GM19467 (cell line): Measurements from ENCODE around the gene SMPD4.
"Not testable (repeated sequence)": the region's sequence is repeated elsewhere in the genome, so short reads cannot be mapped to it uniquely, and the experiment has no call there.

ENCODE experiments used
- ATAC-seq: cut with Tn5 transposase; IDR thresholded peaks from one replicate; pipeline ENCODE4 v1.9.1; 2021; ENCODE audit warnings: mild to moderate bottlenecking, moderate library complexity; ENCODE audit not compliant: unreplicated experiment

Gene SMPD4

DNA sequence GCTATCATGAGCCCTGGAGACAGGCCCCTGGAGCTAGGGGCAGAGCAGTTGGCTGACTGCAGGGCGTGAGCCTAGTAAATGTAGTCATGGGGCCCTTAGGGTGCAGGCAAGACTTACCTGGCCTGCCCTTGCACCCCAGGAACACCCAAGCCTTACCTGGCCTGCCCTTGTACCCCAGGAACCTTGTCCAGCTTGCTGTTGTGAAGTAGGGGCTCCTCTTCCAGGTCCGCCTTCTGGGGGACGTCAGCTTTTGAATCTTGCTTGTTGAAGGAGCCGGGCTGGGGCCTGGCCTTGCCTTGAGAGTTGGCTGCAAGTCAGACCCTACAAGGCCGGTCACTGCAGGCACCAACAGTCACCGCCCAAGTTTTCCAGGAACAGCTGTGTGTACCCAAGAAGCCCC lies 40.4 kb downstream of the SMPD4 start:
- not testable (repeated sequence) for ATAC-seq

DNA sequence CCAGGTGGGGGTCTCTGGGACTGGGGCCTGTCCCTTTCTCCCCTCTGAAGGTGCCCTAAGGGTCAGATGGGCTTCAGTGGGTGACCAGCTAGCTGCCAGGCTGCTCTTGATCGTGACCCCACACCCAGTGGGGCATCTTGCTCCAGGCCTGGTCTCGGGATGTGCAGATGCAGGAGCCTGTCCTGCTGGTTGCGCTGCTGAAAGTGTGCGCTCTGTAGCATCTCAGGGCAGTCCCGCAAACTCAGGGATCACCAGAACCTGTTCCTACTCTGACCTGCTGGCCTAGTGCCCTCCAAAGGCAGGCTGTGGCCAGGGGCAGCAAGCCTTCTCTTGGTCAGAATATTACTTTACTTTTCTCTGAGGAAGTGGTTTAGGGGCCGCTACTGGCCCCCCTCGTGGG lies 40.9 kb downstream of the SMPD4 start:
- not testable (repeated sequence) for ATAC-seq

DNA sequence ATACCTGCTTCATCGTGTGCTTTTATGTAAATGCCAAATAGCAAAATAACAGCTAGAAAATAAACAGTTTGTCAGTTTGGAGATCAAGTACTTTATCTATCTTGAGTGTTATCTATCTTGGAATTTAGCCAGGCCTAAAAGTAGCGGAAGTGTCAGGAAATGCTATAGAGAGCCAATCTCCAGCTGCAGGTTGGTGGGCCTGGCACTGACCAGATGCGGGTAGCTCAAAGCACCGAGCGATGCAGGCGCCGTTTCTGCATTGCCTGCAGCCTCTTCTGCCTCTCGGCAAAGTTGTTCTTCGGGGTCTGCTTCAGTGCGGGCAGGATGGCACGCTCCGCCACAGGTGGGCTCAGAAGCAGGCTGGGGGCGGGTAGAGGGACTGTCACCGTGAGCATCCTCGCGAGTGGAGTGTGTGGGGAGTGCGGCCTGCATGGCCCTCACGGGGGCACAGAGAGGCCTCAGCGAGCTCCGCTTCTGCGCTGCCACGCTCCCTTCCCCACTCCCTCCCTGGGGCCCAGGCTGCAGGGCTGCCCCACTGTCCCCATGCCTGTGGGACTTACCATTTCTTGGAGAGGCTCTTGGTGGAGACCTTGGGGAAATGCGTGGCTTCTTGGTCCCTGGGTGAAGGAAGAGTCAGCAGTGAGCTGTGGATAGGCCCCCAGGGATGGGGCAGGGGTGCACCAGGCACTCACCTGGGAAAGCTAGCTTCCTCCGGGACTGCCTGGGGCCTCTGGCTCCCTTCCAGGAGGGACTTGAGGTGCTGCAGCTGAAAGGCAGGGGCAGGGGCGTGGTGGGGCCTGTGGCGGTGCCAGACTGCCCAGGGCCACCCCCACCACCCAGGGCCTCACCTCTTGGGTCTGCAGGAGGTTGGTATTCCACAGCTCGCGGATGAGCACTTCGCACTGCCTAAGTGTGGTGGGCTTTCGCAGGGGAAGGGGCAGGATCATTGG lies 41.8 kb downstream of the SMPD4 start:
- not testable (repeated sequence) for ATAC-seq

DNA sequence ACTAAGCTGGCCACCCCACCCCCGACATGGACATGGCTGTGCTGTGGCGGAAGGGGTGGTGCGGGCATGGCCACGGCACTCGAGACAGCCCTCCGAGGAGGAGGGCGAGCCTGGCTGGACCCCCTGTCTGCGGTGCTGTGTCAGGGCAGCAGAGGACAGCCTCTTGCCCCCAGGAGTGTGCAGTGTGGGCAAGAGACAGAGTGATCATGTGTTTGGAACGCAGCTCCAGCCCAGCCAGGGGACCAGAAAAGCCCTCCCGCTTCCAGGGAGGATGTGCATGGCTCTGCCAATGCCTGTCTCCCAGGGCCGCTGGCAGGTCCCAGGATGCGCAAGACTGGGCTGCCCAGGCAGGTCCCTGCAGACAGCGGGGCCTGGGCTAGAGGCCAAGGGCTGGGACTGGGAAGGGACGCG lies 42.6 kb downstream of the SMPD4 start:
- ATAC-seq: not testable (repeated sequence)

DNA sequence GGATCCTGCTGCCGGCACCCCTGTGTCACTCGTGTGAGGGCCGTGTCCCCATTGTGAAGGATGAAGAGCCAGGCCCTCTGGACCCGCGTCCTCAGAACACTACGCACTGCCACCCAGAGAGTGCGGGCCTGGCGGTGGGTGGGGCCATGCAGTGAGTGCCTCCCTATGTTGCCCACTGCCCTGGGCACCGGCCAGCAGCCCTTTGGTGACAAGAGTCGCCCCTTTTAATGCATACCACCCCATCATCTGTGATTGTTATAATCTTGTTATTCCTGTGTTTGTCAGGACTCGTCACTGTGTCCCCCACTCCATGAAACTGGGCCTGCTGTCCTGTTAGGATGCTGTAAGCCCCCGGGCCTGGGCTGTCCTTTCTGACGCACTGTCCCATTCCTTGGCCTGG lies 43.1 kb downstream of the SMPD4 start:
- not testable (repeated sequence) for ATAC-seq

DNA sequence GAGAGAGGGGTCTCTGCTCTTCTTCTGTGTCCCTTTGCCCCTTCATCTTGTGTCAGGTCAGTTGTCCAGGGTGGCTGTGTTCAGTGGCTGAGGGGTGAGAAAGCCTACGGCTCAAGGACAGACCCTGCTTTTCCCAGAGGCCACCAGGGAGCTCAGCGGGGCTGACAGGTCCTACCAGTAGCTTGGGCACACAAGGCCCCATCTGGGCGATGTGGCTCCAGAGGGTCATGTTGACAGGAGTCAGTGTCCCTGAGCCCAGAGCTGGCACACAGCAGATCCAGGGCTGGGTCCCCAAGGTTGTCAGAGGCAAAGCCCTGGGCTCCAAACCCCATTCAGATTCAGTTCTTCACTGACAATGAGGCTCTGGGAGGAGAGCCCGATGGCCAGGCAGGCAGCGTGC lies 44.3 kb downstream of the SMPD4 start:
- ATAC-seq: not testable (repeated sequence)

DNA sequence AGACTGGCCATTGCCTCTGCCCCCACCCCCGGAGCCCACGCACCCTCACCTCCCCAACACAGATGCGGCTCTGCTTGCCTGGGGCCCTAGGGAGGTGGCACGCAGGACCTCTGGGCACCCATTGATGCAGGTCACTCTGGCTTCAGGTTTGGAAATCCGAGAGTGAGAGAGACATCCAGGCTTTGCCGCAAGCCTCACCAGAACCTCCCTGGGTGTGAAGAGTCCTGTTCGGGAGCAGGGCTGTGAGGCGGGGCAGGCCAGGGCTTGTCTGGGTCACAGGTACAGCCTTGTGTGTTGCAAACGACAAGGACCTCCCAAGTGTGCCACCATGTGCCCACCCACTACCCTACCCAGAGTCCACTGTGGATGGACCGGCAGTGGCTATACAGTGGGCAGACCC lies 44.9 kb downstream of the SMPD4 start:
- ATAC-seq: not testable (repeated sequence)

DNA sequence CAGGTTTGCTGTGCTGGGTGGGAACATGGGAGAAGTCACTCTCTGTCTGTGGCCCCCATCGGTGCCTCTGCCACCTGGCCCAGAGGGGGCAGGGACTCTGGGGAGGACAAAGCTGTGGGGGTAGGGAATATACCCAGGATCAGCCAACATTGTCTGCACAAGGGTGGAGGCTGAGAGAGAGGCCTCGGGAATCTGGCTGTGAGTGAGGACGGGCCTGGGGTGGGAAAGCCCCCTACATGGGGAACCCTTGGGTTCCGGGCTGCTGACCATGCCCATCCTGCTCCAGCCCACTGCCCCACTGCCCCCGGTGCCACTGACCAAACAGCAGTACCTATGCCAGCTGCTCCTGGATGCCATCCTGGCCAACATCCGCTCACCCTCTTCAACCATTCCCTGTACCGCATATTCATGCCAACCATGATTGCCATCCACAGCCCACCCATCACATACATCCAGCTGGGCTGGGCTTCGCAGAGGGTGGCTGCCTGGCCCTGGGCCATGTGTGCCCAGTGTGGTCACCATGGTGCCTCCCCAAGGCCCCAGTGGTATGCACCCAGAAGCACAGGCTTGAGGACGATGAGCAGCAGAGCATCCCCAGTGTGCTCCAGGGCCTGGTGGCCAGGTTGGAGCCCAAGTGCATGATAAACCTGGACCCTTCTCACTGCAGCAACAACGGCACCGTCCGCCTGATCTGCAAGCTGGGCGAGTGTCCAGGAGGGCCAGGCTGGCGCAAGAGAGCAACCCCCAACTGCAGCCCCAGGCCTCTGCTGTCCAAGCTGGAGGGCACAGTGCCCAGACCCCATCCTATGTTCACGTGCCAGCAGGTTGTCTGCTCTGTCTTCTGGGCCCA lies 45.5 kb downstream of the SMPD4 start:
- no peak for ATAC-seq

DNA sequence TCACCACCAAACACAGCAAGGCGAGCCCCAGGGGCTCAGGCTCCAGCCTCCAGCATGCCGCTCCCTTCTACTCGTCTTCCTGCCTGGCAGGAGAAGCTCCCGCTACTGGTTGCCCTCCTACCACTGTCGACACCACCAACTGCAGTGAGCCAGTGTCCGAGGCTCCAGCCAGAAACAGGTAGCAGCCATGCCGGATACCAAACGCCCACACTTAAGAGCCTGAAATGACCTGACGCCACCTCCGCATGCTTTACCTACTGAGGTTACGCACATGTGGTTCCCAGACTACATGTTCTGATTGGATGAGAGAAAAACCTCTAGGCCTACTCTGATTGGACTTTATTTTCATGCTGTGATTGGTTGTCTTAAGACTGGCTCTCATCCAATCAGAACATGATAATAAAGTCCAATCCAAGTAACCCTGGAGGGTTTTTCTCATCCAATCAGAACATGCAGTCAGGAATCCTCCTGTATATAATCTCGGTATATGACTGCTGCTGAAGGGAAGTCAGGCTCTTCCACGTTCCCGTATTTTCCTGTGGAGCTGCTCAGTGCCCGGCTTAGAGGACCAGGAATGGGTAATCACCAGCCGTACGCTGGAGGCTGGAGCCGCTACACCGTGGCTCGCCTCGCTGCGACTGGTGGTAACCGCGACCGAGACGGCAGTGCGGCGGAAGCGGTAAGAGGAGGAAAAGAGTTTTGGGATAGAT lies 52.1 kb downstream of the SMPD4 start, which contains the start of gene POTEF:
TSS of gene POTEF (minus strand) at position 103 of the 710 bp plus-strand sequence. CDS start 8,707 bp downstream, outside the sequence.
- ATAC-seq: not testable (repeated sequence)

DNA sequence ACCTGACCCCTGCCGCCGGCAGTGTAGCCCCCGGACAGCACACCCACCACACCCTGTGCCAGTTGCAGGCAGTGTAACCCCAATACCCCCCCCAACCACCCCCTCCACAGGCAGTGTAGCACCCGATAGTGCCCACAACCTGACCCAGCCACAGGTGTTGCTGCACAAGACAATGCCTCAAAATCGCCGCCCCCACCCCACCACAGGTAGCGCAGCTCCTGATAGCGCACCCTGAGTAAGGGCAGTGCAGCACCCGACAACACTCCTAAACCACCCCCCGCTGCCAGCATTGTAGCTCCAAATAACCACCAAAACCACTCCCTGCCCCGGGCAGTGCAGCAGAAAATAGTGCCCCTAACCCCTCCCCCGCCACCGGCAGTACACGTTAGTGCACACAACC lies 52.9 kb downstream of the SMPD4 start:
- ATAC-seq: not testable (repeated sequence)

DNA sequence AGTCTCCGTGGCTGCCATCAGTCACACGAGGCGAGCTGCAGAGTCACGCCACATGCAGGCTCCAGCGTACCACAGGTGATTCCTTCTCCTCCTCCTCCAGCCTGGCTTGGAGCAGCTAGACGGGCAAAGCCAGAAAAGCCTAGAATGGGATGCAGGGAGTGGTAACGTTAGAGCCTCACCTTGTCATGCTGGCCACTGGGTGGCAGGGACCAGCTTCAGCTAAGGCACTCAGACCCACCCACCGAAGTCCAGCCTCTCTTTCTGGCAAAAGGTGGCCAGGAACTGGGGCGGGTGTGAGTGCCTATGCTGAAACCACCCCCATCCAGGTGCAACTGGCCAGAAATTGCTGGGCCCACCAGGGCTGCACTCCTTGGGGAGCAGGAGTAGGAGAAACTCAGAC lies 53.7 kb downstream of the SMPD4 start:
- ATAC-seq: not testable (repeated sequence)

DNA sequence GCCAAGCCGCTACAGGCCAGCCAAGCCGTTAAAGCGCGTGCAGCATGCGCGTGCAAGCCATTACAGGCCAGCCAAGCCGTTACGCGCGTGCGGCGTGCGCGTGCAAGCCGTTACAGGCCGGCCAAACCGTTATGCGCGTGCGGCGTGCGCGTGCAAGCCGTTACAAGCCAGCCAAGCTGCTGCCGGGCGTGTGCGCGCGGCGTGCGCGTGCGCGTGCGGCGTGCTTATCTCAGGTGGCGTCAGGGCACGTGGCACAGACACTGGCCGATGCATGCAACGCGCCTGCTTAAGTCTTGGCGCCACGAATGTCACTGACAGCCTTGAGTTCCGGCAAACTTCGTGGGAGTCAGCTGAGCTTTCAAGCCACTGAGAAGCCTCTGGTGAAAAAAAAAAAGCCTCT lies 60.5 kb downstream of the SMPD4 start:
- ATAC-seq: not testable (repeated sequence)

DNA sequence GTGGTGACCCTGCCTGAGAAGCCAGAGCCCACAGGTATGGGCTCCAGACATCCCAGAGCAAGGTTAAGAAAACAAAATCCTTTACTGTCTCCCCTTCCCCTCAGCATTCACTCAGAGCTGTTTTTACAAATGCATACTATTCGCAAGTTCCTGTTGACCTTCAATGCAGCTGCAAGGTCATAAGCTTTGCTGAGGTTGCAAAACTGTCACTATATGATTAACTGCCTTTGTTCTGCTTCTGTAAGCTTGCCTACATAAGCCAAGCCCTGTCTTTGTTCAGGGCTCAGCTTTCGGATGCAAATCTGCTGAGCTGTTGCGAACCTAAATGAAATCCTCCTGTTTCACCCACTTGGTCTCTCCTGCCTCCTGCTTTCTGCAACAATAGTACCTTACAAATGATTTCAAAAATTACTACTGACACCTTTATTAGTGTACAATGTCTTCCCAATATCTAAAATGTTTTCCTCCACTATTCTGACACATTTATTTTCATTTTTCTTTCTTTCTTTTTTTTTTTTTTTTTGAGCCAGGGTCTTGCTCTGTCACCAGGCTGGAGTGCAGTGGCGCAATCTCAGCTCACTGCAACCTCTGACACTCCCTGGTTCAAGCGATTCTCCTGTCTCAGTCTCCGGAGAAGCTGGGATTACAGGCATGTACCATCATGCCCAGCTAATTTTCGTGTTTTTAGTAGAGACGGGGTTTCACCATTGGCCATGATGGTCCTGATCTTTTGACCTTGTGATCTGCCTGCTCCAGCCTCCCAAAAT lies 78.6 kb downstream of the SMPD4 start:
- ATAC-seq: not testable (repeated sequence)
